ENCODE measurements around the gene RALGPS1.

Gene RALGPS1

GRCh38 chr9:127184641-127185040 lies 270.1 kb downstream of the RALGPS1 start:
- DNase-seq (ENCODE audit: low read depth): no peak
- no peak overlapping the region for H3K4me3 ChIP-seq (ENCODE audit: low read depth, low read length)

GRCh38 chr9:127185181-127185580 lies 270.6 kb downstream of the RALGPS1 start:
- no peak overlapping the region for H3K4me3 ChIP-seq (ENCODE audit: low read depth, low read length)
- DNase-seq (ENCODE audit: low read depth): no peak

GRCh38 chr9:127185931-127186781 lies 271.6 kb downstream of the RALGPS1 start:
- DNase-seq (ENCODE audit: low read depth): peak; percentile 93

GRCh38 chr9:127186806-127187205 lies 272.2 kb downstream of the RALGPS1 start:
- H3K4me3 ChIP-seq (ENCODE audit: low read depth, low read length): no peak overlapping the region
- no peak for DNase-seq (ENCODE audit: low read depth)

More at GRCh38 chr9:127185931-127186781, 271.6 kb downstream of the RALGPS1 start:
- no peak overlapping the region for H3K4me3 ChIP-seq (ENCODE audit: low read depth, low read length)

- no peak overlapping the region for H3K4me3 ChIP-seq (ENCODE audit: low read depth, low read length)
- peak; percentile 95 for DNase-seq (ENCODE audit: low read depth)
Measured at GRCh38 chr9:127187231-127187956, 272.8 kb downstream of the RALGPS1 start.

GRCh38 chr9:127188396-127188795 lies 273.8 kb downstream of the RALGPS1 start:
- no peak overlapping the region for H3K4me3 ChIP-seq (ENCODE audit: low read depth, low read length)

GRCh38 chr9:127189628-127190027 lies 275.0 kb downstream of the RALGPS1 start:
- DNase-seq (ENCODE audit: low read depth): no peak

More at GRCh38 chr9:127188396-127188795, 273.8 kb downstream of the RALGPS1 start:
- DNase-seq (ENCODE audit: low read depth): no peak

GRCh38 chr9:127192744-127193143 lies 278.2 kb downstream of the RALGPS1 start:
- no peak for DNase-seq (ENCODE audit: low read depth)
- no peak overlapping the region for H3K4me3 ChIP-seq (ENCODE audit: low read depth, low read length)

More at GRCh38 chr9:127189628-127190027, 275.0 kb downstream of the RALGPS1 start:
- H3K4me3 ChIP-seq (ENCODE audit: low read depth, low read length): no peak overlapping the region

- no peak for DNase-seq (ENCODE audit: low read depth)
- H3K4me3 ChIP-seq (ENCODE audit: low read depth, low read length): no peak overlapping the region
Measured at GRCh38 chr9:127193483-127193882, 278.9 kb downstream of the RALGPS1 start.

GRCh38 chr9:127194881-127195713 lies 280.5 kb downstream of the RALGPS1 start:
- DNase-seq (ENCODE audit: low read depth): no peak
- no peak overlapping the region for H3K4me3 ChIP-seq (ENCODE audit: low read depth, low read length)

- no peak for DNase-seq (ENCODE audit: low read depth)
- no peak overlapping the region for H3K4me3 ChIP-seq (ENCODE audit: low read depth, low read length)
Measured at GRCh38 chr9:127195976-127196825, 281.6 kb downstream of the RALGPS1 start.

- DNase-seq (ENCODE audit: low read depth): no peak
- no peak overlapping the region for H3K4me3 ChIP-seq (ENCODE audit: low read depth, low read length)
Measured at GRCh38 chr9:127196826-127197145, 282.2 kb downstream of the RALGPS1 start.

GRCh38 chr9:127197186-127197860 lies 282.7 kb downstream of the RALGPS1 start:
- no peak for DNase-seq (ENCODE audit: low read depth)
- no peak overlapping the region for H3K4me3 ChIP-seq (ENCODE audit: low read depth, low read length)

GRCh38 chr9:127197861-127198430 lies 283.4 kb downstream of the RALGPS1 start:
- no peak overlapping the region for H3K4me3 ChIP-seq (ENCODE audit: low read depth, low read length)
- no peak for DNase-seq (ENCODE audit: low read depth)

GRCh38 chr9:127198587-127198986 lies 284.0 kb downstream of the RALGPS1 start:
- DNase-seq (ENCODE audit: low read depth): no peak
- no peak overlapping the region for H3K4me3 ChIP-seq (ENCODE audit: low read depth, low read length)

- no peak overlapping the region for H3K4me3 ChIP-seq (ENCODE audit: low read depth, low read length)
- DNase-seq (ENCODE audit: low read depth): peak; percentile 36
Measured at GRCh38 chr9:127199001-127199791, 284.6 kb downstream of the RALGPS1 start.

- no peak for DNase-seq (ENCODE audit: low read depth)
- H3K4me3 ChIP-seq (ENCODE audit: low read depth, low read length): no peak overlapping the region
Measured at GRCh38 chr9:127200106-127200862, 285.7 kb downstream of the RALGPS1 start.

All from skeletal muscle cell (primary cell).